ENCODE results near the gene TMEM167B.
"Not testable (repeated sequence)": the region's sequence is repeated elsewhere in the genome, so short reads cannot be mapped to it uniquely, and the experiment has no call there.

TMEM167B gene

DNA sequence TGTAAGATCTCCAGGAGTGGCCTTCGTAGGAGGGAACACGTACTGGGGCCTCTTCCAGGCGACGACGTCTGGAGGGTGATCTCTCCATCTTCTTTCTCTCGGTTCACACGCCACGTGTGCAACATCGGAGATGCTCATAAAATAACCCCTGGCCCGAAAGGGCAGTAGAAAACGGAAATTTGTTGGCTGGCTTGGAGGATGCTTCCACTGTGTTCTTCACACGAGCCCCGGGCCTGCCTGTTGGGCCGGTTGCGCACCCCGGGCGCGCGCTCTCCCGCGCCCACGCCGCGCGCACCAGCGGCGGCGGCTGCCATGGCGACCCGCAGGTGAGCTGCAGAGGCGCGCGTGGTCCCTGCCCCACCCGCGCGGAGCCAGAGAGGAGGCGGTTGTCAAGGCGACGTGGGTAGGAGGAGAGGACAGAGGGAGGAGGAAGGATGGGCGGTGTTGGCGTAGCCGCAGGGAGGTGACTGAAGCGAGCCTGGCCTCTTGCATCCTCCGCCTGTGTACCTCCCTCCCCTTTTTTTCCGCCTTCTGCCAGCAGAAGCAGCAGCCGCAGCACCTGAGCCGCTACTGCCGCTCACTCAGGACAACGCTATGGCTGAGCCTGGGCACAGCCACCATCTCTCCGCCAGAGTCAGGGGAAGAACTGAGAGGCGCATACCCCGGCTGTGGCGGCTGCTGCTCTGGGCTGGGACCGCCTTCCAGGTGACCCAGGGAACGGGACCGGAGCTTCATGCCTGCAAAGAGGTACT lies 23.2 kb downstream of the TMEM167B start, which contains the start of gene ELAPOR1:
ELAPOR1 (plus strand) TSS at position 526 of the 752 bp plus-strand sequence; CDS start at position 595, 69 bp downstream.
- no peak for DNase-seq (ENCODE audit: low spot score)

DNA sequence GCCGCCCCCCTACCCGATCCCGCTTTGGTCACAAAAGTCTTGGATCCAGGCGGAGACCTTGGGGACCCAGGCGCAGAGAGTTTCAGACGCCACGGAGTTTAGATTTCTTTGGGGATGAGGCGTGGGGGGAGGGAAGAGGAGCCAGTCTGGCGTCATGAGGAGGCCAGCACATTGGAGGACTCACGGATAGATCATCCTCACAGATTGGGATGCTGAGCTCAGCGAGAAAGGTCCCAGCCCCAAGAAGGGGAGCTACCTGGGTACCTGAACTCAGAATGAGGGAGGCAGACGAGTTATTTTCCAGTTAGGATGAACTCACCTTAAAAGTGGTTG lies 23.7 kb downstream of the TMEM167B start:
- no peak for DNase-seq (ENCODE audit: low spot score)

DNA sequence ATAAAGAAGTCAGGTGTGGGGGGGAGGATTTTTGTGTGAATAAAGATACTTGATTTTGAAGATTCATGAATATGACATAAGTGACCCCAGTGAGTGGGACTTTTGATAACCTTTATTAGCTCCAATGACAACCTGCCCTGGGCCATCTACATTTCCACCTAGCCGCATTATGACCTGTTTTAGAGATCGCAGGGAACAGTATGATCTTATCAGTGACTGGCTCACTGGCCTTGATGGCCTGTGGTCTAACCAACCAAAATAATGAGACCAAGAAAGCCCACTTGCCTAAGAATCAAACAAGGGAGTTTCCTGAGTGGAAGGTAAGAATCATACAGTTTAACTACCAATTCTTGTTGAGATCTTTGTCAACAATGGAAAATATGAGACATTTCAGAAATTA lies 25.1 kb downstream of the TMEM167B start:
- DNase-seq (ENCODE audit: low spot score): no peak

DNA sequence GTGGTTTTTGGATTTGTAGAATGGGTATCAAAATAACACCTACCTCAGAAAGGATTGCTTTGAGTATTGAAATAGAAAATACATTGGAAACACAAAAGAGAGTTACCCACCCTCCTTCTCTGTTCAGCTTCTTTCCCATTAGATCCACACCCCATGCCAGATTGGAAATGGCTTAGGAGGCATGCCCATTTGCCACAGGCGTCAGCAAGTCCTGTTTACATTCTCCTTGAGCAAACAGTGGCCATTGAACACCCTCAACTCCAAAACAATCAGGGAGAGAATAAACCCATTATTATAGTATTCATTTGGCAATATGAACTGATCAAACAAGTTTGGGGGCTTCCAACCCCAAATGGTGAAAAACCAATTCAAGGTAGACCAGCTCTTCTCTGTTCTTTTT lies 25.7 kb downstream of the TMEM167B start:
- no peak for DNase-seq (ENCODE audit: low spot score)

DNA sequence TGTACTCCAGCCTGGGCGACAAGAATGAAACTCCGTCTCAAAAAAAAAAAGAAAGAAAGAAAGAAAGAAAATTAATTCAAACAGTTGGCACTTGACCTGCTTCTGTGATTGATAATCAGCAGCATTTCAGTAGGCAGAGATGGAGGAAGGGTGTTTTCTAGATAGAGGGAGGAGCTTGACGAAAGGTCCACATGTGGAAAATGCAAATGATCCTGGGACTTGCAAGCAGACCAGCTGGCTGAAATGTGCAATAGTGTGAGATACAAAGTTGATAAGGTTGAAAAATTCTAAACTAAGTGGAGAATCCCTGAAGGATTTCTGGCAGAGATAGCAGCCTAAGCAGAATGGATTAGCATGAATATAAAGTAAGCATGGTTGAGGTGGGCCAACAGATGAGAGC lies 27.5 kb downstream of the TMEM167B start:
- no peak for DNase-seq (ENCODE audit: low spot score)

DNA sequence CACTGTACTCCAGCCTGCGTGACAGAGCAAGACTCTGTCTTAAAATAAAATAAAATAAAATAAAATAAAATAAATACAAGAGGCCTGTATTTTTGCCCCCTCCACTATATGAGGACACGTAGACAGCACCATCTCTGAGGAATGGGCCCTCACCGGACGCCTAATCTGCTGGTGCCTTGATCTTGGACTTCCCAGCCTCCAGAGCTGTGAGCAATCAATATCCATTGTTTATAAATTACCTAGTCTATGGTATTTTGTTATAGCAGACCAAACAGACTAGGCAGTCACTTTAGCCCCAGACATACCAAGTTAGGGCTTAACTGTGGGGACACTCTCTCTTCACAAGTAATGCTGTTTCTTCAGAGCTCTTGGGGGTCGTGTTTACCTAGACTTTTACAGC lies 29.8 kb downstream of the TMEM167B start:
- no peak for DNase-seq (ENCODE audit: low spot score)

DNA sequence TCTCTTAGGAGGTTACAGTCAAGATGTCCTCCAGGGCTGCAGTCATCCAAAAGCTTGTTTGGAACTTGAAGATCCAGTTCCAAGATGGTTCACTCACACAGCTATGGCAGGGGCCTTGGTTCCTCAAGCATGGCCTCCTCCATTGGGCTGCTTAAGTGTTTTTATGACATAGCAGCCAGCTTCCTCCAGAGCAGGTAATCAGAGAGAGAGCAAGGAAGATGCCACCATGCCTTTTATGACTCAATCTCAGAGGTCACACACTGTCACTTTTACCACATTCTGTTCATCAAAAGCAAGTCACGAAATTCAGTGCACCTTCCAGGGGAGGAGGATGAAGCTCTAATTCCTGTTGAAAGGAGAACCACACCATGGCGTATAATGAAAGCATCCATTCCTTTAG lies 40.5 kb downstream of the TMEM167B start:
- no peak for DNase-seq (ENCODE audit: low spot score)

DNA sequence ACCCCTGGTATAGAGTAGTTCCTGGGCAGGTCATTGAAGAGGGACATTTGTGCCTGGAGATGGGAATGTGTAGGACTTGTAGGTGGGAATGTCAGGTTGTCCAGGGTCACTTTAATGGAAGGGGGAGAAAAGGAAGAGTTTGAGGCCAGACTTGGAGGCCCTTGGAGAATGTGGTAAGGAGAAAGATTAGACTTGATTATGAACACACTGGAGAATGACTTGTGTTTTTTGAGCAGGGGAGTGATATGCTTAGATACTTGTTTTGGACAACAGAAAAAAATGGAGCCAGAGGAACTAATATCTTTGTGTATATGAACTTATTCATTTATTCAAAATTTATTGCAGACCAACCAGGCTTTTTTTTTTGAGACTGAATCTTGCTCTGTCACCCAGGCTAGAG lies 41.2 kb downstream of the TMEM167B start:
- no peak for DNase-seq (ENCODE audit: low spot score)

DNA sequence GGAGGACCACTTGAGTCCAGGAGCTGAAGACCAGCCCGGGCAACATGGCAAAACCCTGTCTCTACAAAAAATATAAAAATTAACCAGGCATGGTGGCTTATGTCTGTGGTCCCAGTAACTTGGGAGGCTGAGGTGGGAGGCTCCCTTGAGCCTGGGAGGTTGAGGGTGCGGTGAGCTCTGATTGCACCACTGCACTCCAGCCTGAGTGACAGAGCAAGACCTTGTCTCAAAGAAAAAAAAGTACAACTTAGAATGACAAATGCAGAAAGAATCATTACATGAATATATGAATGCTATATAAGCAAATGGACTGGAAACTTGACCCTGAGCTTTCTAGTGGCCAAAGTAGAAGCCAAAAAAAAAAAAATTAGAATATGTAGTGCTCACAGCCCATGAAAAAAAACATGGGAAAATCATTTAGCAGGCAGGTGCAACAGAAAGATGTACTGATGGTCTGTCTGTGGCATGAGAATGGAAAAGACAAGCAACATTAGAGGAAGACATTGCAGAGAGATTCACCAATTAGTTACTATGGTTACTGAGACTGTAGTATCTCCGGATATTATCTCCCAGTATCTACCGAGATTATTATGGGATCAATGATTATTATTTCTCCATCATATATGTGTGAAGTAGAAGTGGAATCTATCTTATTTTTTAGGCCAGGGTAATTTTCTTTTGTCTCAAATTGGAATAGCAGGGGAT lies 42.6 kb downstream of the TMEM167B start:
- DNase-seq (ENCODE audit: low spot score): no peak

DNA sequence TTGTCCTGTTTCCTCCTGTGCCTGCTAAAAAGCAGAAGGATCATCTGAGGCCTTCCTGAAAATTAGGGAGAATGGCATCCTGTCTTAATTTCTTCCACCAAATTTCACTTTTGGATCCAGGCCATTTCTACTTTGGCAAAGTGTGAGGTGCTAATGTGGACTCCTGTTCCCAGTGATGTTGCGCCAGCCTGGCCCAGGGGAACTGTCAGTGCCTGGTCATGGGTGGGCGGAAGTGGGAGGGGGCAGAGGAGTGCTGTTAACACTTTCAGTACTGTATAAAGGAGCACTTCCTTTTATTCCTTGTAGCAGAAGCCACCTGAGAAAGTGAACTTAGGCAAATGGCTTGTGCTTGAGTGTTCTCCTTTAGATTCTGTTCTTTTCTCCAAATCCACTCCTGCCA lies 43.3 kb downstream of the TMEM167B start:
- DNase-seq (ENCODE audit: low spot score): peak; percentile 32

DNA sequence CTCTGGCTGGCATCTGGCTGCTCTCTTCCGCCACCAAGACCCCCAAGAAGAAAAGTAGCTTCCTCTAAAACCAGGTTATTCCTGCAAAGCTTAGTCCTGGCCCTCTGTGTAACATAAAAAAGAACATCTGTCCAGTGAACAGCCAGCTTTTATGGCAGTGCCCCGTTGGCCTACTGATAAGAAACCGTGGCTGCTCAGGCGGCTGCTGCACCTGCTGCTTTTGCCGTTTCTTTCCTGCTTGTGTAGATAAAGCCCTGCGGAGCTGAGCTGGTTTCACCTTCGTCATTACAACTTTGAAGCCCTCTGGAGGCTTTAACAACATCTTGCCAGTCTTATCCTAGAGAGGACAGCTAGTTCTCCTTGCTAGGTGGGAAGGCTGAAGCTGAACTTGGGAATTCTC lies 43.9 kb downstream of the TMEM167B start:
- DNase-seq (ENCODE audit: low spot score): peak; percentile 82

DNA sequence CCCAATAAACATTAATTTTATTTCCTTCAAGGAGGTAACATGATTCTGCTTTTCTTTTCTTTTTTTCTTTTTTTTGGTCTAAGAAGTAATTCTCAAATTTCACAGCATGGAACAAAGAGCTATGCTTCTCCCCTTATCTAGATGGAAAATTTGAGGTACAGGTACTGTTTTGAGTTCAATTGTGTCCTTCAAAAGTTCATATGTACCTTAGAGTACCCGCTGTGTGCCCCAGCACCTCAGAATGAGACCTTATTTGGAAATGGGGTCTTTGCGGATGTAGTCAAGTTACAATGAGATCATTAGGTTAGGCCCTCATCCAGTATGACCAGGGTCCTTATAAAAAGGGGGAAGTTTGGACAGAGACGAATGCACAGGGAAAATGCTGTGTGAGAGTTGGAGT lies 45.4 kb downstream of the TMEM167B start:
- DNase-seq (ENCODE audit: low spot score): no peak

DNA sequence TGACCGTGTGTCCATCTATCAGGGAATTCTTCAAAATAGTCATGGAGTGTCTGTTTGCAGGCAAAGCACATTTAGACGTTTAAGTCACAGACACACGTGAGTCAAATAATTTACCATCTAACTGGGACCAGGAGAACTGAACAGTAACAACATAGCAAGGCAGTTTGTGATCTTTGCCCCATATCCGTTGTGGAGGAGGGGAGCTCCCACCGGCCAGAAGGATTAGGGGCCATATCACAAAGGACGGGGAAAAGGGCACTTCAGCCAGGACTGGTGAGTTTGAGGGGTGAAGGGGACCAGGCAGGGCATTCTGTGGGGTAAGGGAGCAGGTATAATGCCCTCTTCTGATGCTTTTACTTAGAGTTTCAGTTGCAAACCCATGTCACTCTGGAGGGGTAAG lies 46.2 kb downstream of the TMEM167B start:
- DNase-seq (ENCODE audit: low spot score): no peak

DNA sequence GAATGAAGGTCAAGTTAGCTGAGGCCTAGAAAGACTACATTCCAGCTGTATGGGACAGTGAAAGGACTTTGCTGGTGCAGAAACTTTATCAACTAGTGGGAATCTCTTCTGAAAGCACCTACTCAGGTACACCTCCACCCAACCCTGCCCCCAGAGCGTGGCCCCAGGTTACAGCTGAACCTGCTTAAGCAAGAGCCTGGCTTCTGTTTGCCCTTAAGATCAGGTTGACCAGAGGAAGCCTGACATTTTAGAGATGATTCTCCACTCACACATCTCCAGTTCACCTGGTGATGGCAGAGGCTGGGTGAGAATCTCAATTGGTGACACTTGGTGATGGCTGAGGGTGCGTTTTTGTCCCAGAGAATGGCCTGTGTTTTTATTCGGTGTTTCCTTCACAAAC lies 47.4 kb downstream of the TMEM167B start:
- no peak for DNase-seq (ENCODE audit: low spot score)

DNA sequence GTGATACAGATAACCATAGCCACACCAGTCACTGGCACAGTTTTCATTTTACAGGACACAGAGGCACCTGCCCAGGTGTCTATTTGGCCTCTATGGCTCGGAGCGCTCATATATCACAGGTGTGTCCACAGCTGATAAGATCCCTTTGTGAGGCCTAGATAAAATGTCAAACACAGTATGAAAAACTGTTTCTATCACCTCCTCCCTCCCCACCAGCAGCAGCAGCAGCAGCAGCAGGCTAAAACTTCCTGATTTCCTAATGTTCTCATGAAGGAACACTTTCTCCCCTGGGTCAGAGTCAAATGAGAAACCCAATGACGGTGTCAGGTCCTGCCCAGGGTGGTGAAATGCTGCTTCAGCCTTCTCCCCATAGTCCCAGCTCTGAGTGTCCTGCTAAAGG lies 47.8 kb downstream of the TMEM167B start:
- no peak for DNase-seq (ENCODE audit: low spot score)

DNA sequence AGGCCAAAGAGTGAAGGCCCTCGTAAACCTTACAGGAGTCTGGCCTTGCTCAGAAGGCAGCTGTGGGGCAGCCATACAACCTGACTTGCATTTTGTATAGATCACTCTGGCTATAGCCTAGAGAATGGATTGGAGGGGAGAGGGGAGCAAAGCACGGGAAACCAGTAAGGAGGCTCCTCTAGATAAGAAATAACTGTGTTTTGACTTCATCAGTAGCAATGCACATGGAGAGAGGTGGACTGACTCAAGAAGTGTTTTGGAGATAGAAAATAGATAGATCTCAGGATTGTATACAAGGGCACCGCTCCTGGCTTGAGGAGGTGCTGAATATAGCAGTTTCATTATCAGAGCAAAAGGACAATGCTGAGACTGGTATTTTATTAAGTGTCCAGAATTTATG lies 49.8 kb downstream of the TMEM167B start:
- DNase-seq (ENCODE audit: low spot score): no peak

DNA sequence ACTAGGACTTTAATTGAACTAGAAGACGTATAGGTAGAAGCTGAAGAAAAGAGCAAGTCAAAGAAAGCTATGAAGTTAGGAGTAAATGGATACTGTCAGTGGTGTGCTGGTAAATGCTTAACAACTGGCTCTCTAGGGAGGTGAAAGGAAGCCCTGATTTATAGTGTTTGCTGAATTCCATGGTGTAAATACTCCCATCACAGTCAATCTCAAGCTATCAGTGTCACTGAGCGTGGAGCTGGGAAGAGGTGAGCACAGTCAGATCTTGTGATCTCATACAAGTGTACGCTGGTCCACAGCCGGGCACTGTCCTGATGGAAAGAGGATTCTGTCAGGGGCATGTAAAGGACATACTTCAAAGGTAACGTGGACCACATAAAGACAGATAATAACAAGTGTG lies 51.7 kb downstream of the TMEM167B start:
- no peak for DNase-seq (ENCODE audit: low spot score)

DNA sequence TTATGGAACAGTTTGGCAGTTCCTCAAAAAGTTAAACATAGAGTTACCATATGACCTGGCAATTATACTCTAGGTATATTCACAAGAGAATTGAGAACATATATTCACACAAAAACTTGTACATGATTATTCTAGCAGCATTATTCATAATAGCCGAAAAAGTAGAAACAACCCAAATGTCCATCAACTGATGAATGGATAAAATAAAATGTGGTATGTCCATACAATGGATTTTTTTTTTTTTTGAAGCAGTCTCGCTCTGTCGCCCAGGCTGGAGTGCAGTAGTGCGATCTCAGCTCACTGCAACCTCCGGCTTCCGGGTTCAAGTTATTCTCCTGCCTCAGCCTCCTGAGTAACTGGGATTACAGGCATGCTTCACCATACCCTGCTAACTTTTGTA lies 52.2 kb downstream of the TMEM167B start:
- DNase-seq (ENCODE audit: low spot score): not testable (repeated sequence)
